A549 (cell line): ENCODE results near the gene MYDGF. TPM values are rescaled to one million over a fixed set of nuclear protein-coding genes. Genes with fewer than 3 reads are reported as not detected.
A peak's percentile ranks its signal among the peaks of the same experiment; 100 is the strongest.

ENCODE experiments used
- ATAC-seq, 2 experiments: fragments of 200-7000 bp in 1 of 2; fragments of >200 bp in 1 of 2; cut with Nextera tagmentation in 1 of 2; cut with Tn5 transposase in 1 of 2; 3 replicates each; pipeline versions ENCODE4 v1.8.0 to v1.9.1; 2018 to 2020; ENCODE audit warnings: mild to moderate bottlenecking in 1 of 2, moderate library complexity in 1 of 2
- CTCF ChIA-PET: fragments of 300-600 bp; sonication (Branson Sonifier 250); formaldehyde crosslinking; extraction: SDS; loops from one replicate; lab custom pipeline; 2021; ENCODE audit warnings: antibody characterized with exemption, inconsistent platforms; lab: Yijun Ruan, JAX
- POLR2A ChIA-PET: fragments of 350-600 bp; formaldehyde crosslinking; extraction: SDS; loops from one replicate; lab custom pipeline; 2021; ENCODE audit warnings: antibody characterized with exemption, inconsistent platforms; lab: Yijun Ruan, JAX
- DNase-seq, 2 experiments: peaks; one replicate each; pipeline versions ENCODE4 v3.0.0 to v3.0.0-alpha.2; 2011 to 2016; ENCODE audit warnings: low read depth in 1 of 2, low spot score in 1 of 2
- FAIRE-seq: peaks from 2 replicates; lab custom pipeline; 2011; peaks lifted over from hg19 to GRCh38; lab: Jason Lieb, UNC
- H3K27ac ChIP-seq, 2 experiments: fragments of >200 bp; sonication (Bioruptor Twin); formaldehyde crosslinking; 3 replicates each; pipeline ENCODE4 v1.5.1; 2016 to 2017
- H3K4me1 ChIP-seq: fragments of >200 bp; sonication (Bioruptor Twin); formaldehyde crosslinking; 3 replicates; pipeline ENCODE4 v1.6.1; 2016
- H3K4me2 ChIP-seq: fragments of >200 bp; sonication (Bioruptor Twin); formaldehyde crosslinking; 3 replicates; pipeline ENCODE4 v1.6.1; 2016
- H3K4me3 ChIP-seq: fragments of >200 bp; sonication (Bioruptor Twin); formaldehyde crosslinking; 3 replicates; pipeline ENCODE4 v1.5.1; 2016
- H3K9me3 ChIP-seq: fragments of >200 bp; sonication (Bioruptor Twin); formaldehyde crosslinking; 3 replicates; pipeline ENCODE4 v1.6.1; 2016
- CHD2 ChIP-seq: fragments of 150-350 bp; IDR thresholded peaks from 2 replicates; pipeline ENCODE4 v1.6.1; 2014; ENCODE audit warnings: low read length; ENCODE audit not compliant: partially characterized antibody
- CHD4 ChIP-seq: fragments of 200-600 bp; sonication (generic); IDR thresholded peaks from 2 replicates; pipeline ENCODE4 v1.6.1; 2016; ENCODE audit warnings: antibody characterized with exemption, mild to moderate bottlenecking, borderline replicate concordance
- CTCF ChIP-seq: fragments of >200 bp; sonication (Bioruptor Twin); formaldehyde crosslinking; IDR thresholded peaks from 3 replicates; pipeline ENCODE4 v1.5.1; 2016
- FOSL2 ChIP-seq, 2 experiments: fragments of 450-650 bp in 1 of 2; fragments of >200 bp in 1 of 2; sonication (Bioruptor Twin) in 1 of 2; formaldehyde crosslinking; IDR thresholded peaks; 2 replicates each; pipeline versions ENCODE4 v1.5.0 to v1.6.1; 2016 to 2020; ENCODE audit warnings: mild to moderate bottlenecking in 1 of 2, moderate library complexity in 1 of 2
- GATA3 ChIP-seq: IDR thresholded peaks from 2 replicates; pipeline ENCODE4 v1.6.1; 2012; ENCODE audit warnings: borderline replicate concordance
- HMGXB4 ChIP-seq: fragments of 250-450 bp; sonication (Bioruptor Pico); IDR thresholded peaks from 2 replicates; pipeline ENCODE4 v1.5.0; 2021; ENCODE audit warnings: mild to moderate bottlenecking, moderate library complexity, borderline replicate concordance
- HOXA7 ChIP-seq: fragments of 250-450 bp; sonication (Bioruptor Pico); IDR thresholded peaks from 2 replicates; pipeline ENCODE4 v1.5.0; 2020; ENCODE audit warnings: mild to moderate bottlenecking, moderate library complexity
- JUN ChIP-seq, 2 experiments: fragments of >200 bp; sonication (Bioruptor Twin); formaldehyde crosslinking; IDR thresholded peaks; 2 replicates in 1 of 2; 3 replicates in 1 of 2; pipeline ENCODE4 v1.6.1; 2016 to 2017
- MAX ChIP-seq: IDR thresholded peaks from 2 replicates; pipeline ENCODE4 v1.6.1; 2012
- MAZ ChIP-seq: fragments of 150-350 bp; IDR thresholded peaks from 2 replicates; pipeline ENCODE4 v1.6.1; 2014; ENCODE audit warnings: antibody characterized with exemption, low read depth, low read length, borderline replicate concordance
- PBX3 ChIP-seq: IDR thresholded peaks from 2 replicates; pipeline ENCODE4 v1.6.1; 2012
- RAD21 ChIP-seq, 2 experiments: fragments of >200 bp in 1 of 2; sonication (Bioruptor Twin) in 1 of 2; formaldehyde crosslinking in 1 of 2; IDR thresholded peaks in 1 of 2; conservative IDR thresholded peaks in 1 of 2; 2 replicates in 1 of 2; 3 replicates in 1 of 2; pipeline ENCODE4 v1.6.1; 2012 to 2018; ENCODE audit warnings: inconsistent platforms in 1 of 2
- RCOR1 ChIP-seq: fragments of 150-350 bp; IDR thresholded peaks from 2 replicates; pipeline ENCODE4 v1.6.1; 2014; ENCODE audit warnings: antibody characterized with exemption, low read length, low read depth
- SREBF2 ChIP-seq: fragments of 450-650 bp; IDR thresholded peaks from 2 replicates; pipeline ENCODE4 v1.6.1; 2014; ENCODE audit warnings: mild to moderate bottlenecking, moderate library complexity
- TFCP2L1 ChIP-seq: fragments of 250-450 bp; sonication (Bioruptor Pico); IDR thresholded peaks from 2 replicates; pipeline ENCODE4 v1.5.0; 2021; ENCODE audit warnings: mild to moderate bottlenecking
- TP53 ChIP-seq: fragments of 250-450 bp; sonication (Bioruptor Pico); IDR thresholded peaks from 2 replicates; pipeline ENCODE4 v1.5.0; 2021; ENCODE audit warnings: mild to moderate bottlenecking, moderate library complexity
- USF2 ChIP-seq: fragments of 450-650 bp; IDR thresholded peaks from 2 replicates; pipeline ENCODE4 v1.6.1; 2014; ENCODE audit warnings: antibody characterized with exemption
- ZNF302 ChIP-seq: fragments of 250-450 bp; sonication (Bioruptor Pico); IDR thresholded peaks from 2 replicates; pipeline ENCODE4 v1.9.0; 2021; ENCODE audit warnings: inconsistent platforms, mild to moderate bottlenecking, moderate library complexity
- WGBS: methylation state at CpG from one replicate; pipeline ENCODE4 v1.1.6; 2017; ENCODE audit errors: missing lambda C conversion rate; 5-methylcytosine and 5-hydroxymethylcytosine counted together
- polyA plus RNA-seq, 4 experiments: library from polyadenylated mRNA; depleted of rRNA in 3 of 4; stranded (reverse); fragments of >200 nt; fragmentation: RNase III in 1 of 4; extraction: RNeasy Plus Mini Kit Qiagen cat#74134 plus additional on column Dnase treatment in 1 of 4; gene quantifications; 2 replicates in 3 of 4; 3 replicates in 1 of 4; pipeline ENCODE4 v1.2.3, GENCODE V29; 2011 to 2017

The MYDGF gene
- polyA plus RNA-seq, 2 of the 4 experiments (the other 2 are of a cell fraction) = 62.1 to 107 TPM

- DNase-seq = no peak
- TF ChIP-seq PBX3 = no peak
- no peak for TF ChIP-seq RCOR1
- ChIA-PET POLR2A (no interaction called here), CTCF (interaction anchor here (0.9 to 1.3 kb wide), 2 partner anchors 17 to 64 kb away, joined by 3 read pairs; no protein-coding TSS in a partner anchor)
- H3K9me3 ChIP-seq = no peaks in the 10 kb centered on the region
- FAIRE-seq = no peak
- H3K4me2 ChIP-seq = no peak overlapping the region
- no peak for ATAC-seq
- H3K4me1 ChIP-seq = peaks cover 19% of the 10 kb centered on the region
- H3K4me3 ChIP-seq = no peak overlapping the region
- H3K27ac ChIP-seq = no peak overlapping the region
- WGBS = 89% methylated on average over 20 of the region's 33 CpGs
Observed at GRCh38 chr19:4699826-4700692, 29.9 kb upstream of the MYDGF start.

- H3K4me3 ChIP-seq = no peak overlapping the region
- ATAC-seq (no peak), DNase-seq (no peak), FAIRE-seq (no peak)
- H3K4me2 ChIP-seq = no peak overlapping the region
- WGBS = 84% methylated on average over 14 of the region's 14 CpGs
- CTCF ChIA-PET = no interaction called here
- H3K9me3 ChIP-seq = no peaks in the 10 kb centered on the region
- POLR2A ChIA-PET = no interaction called here
- peaks cover 33% of the 10 kb centered on the region for H3K4me1 ChIP-seq
- H3K27ac ChIP-seq = peak overlapping the region in 1 of 2 experiments; percentile 34; a peak in 1 of 6 replicates
- TF ChIP-seq RAD21 (conservative IDR thresholded peaks at IDR 0.05 in 1 of 2, IDR thresholded peaks at IDR 0.05 in 1 of 2) (no peak), HOXA7 (no peak), ZNF302 (CRISPR knock-in tag) (no peak)
- TF ChIP-seq, all 56 proteins: peak for 0
Observed at GRCh38 chr19:4697304-4697703, 27.2 kb upstream of the MYDGF start.

- H3K27ac ChIP-seq = peak overlapping the region; percentile 68 to 85
- DNase-seq = no peak
- TF ChIP-seq CHD4 = no peak
- no peak for TF ChIP-seq MAX
- no peak for TF ChIP-seq USF2
- no peak for TF ChIP-seq TFCP2L1 (CRISPR knock-in tag)
- no peak for TF ChIP-seq SREBF2
- TF ChIP-seq, all 56 proteins: peak for 0
- ATAC-seq (no peak), FAIRE-seq (no peak)
- peak overlapping the region; percentile 63 for H3K4me2 ChIP-seq
- no peak overlapping the region for H3K4me3 ChIP-seq
- H3K9me3 ChIP-seq = no peaks in the 10 kb centered on the region
- CTCF ChIA-PET = no interaction called here
- POLR2A ChIA-PET = interaction anchor here (1.0 kb wide), 1 partner anchor 18 kb away, joined by 5 read pairs; no protein-coding TSS in a partner anchor
- peaks cover 33% of the 10 kb centered on the region for H3K4me1 ChIP-seq
- WGBS = 93% methylated on average over 16 of the region's 19 CpGs
Observed at GRCh38 chr19:4695224-4695731, 25.1 kb upstream of the MYDGF start.

GRCh38 chr19:4694211-4694987, 24.3 kb upstream of the MYDGF start:
- 5% methylated on average over 12 of the region's 22 CpGs for WGBS
- peak; percentile 83 to 89 for ATAC-seq
- POLR2A ChIA-PET = interaction anchor here (1.0 kb wide), 1 partner anchor 19 kb away, joined by 5 read pairs; no protein-coding TSS in a partner anchor
- TF ChIP-seq JUN (IDR thresholded peaks at IDR 0.05) (no peak; a peak in 1 of 5 replicates), CTCF (no peak), HMGXB4 (CRISPR knock-in tag) (no peak), USF2 (peak; percentile 90), MAZ (no peak), CHD2 (no peak), ZNF302 (CRISPR knock-in tag) (no peak), FOSL2 (IDR thresholded peaks at IDR 0.05) (no peak), FOSL2 (CRISPR knock-in tag; IDR thresholded peaks at IDR 0.05) (peak; percentile 70), GATA3 (peak; percentile 29; the same call in 1 of the 2 replicates), TP53 (CRISPR knock-in tag) (no peak)

More at GRCh38 chr19:4694211-4694987, 24.3 kb upstream of the MYDGF start:
- DNase-seq = peak; percentile 89 to 93
- CTCF ChIA-PET = no interaction called here
- H3K27ac ChIP-seq = peak overlapping the region; percentile 68 to 85
- H3K9me3 ChIP-seq = no peaks in the 10 kb centered on the region
- no peak overlapping the region for H3K4me3 ChIP-seq
- no peak for FAIRE-seq
- H3K4me2 ChIP-seq = peak overlapping the region; percentile 63
- peaks cover 33% of the 10 kb centered on the region for H3K4me1 ChIP-seq
